BJ (cell line): Measurements from ENCODE around the gene TCOF1. TPM values are rescaled to one million over a fixed set of nuclear protein-coding genes. Genes with fewer than 3 reads are reported as not detected.

Source experiments
- CTCF ChIA-PET: fragments of 350-600 bp; formaldehyde crosslinking; extraction: SDS; loops from one replicate; lab custom pipeline; 2021; ENCODE audit warnings: antibody characterized with exemption, inconsistent platforms; lab: Yijun Ruan, JAX
- POLR2A ChIA-PET: fragments of 300-600 bp; sonication (Branson Sonifier 250); formaldehyde crosslinking; extraction: SDS; loops from one replicate; lab custom pipeline; 2021; ENCODE audit warnings: antibody characterized with exemption; lab: Charles Lee
- DNase-seq: peaks from one replicate; pipeline ENCODE4 v3.0.0-alpha.2; 2011; ENCODE audit warnings: low read depth
- H3K27me3 ChIP-seq: 2 replicates; pipeline ENCODE4 v1.6.0; 2011; ENCODE audit warnings: low read length; ENCODE audit not compliant: control insufficient read depth, insufficient read depth
- H3K36me3 ChIP-seq: 2 replicates; pipeline ENCODE4 v1.5.1; 2011; ENCODE audit warnings: low read length; ENCODE audit not compliant: control insufficient read depth, insufficient read depth
- H3K4me3 ChIP-seq: 2 replicates; pipeline ENCODE4 v1.5.1; 2011; ENCODE audit warnings: low read depth, mild to moderate bottlenecking, control low read depth, low read length
- CTCF ChIP-seq: IDR thresholded peaks from 2 replicates; pipeline ENCODE4 v1.5.1; 2011; ENCODE audit warnings: low read depth, mild to moderate bottlenecking, control low read depth, inconsistent platforms, low read length, moderate library complexity; ENCODE audit not compliant: insufficient read depth
- polyA plus RNA-seq: library from polyadenylated mRNA; depleted of rRNA; stranded (reverse); fragments of >200 nt; gene quantifications from 2 replicates; pipeline ENCODE4 v1.2.3, GENCODE V29; 2011

TCOF1 gene
- polyA plus RNA-seq, 1 experiment: 9.7 TPM

- DNase-seq: no peak
- POLR2A ChIA-PET: no interaction called here
- Histone ChIP-seq H3K36me3 (no peaks in the 10 kb centered on the region), H3K27me3 (no peaks in the 10 kb centered on the region), H3K4me3 (no peak overlapping the region)
- CTCF ChIA-PET: no interaction called here
- no peak for TF ChIP-seq CTCF
Measured at GRCh38 chr5:150323819-150324218, 33.7 kb upstream of the TCOF1 start.

GRCh38 chr5:150325426-150325825 is 32.1 kb upstream of the TCOF1 start:
- no peaks in the 10 kb centered on the region for H3K36me3 ChIP-seq
- no peak overlapping the region for H3K4me3 ChIP-seq
- no peak for DNase-seq
- TF ChIP-seq CTCF: no peak
- H3K27me3 ChIP-seq: no peaks in the 10 kb centered on the region
- CTCF ChIA-PET: interaction anchor here (1.1 to 1.5 kb wide), 2 partner anchors 9 to 17 kb away, joined by 3 to 4 read pairs; no protein-coding TSS in a partner anchor
- POLR2A ChIA-PET: no interaction called here

GRCh38 chr5:150326707-150327106 is 30.8 kb upstream of the TCOF1 start:
- no peaks in the 10 kb centered on the region for H3K27me3 ChIP-seq
- ChIA-PET POLR2A (no interaction called here), CTCF (no interaction called here)
- no peaks in the 10 kb centered on the region for H3K36me3 ChIP-seq
- DNase-seq: no peak
- TF ChIP-seq CTCF: no peak
- no peak overlapping the region for H3K4me3 ChIP-seq

- no peaks in the 10 kb centered on the region for H3K27me3 ChIP-seq
- ChIA-PET POLR2A (no interaction called here), CTCF (no interaction called here)
- no peaks in the 10 kb centered on the region for H3K36me3 ChIP-seq
- no peak for TF ChIP-seq CTCF
- no peak for DNase-seq
- H3K4me3 ChIP-seq: no peak overlapping the region
Measured at GRCh38 chr5:150327139-150327538, 30.4 kb upstream of the TCOF1 start.

GRCh38 chr5:150328515-150328914 is 29.0 kb upstream of the TCOF1 start:
- no peaks in the 10 kb centered on the region for H3K27me3 ChIP-seq
- no peaks in the 10 kb centered on the region for H3K36me3 ChIP-seq
- POLR2A ChIA-PET: no interaction called here
- H3K4me3 ChIP-seq: no peak overlapping the region
- no peak for DNase-seq
- TF ChIP-seq CTCF: no peak
- CTCF ChIA-PET: no interaction called here
